ENCODE measurements around the gene NDUFB1. TPM values are rescaled to one million over a fixed set of nuclear protein-coding genes. Genes with fewer than 3 reads are reported as not detected.
A peak's percentile ranks its signal among the peaks of the same experiment; 100 is the strongest.

The NDUFB1 gene
- total and polyA plus RNA-seq, 2 of the 4 experiments (the other 2 are of a cell fraction) = 32.1 to 333 TPM

GRCh38 chr14:92103363-92103989, 18.0 kb downstream of the NDUFB1 start:
- CTCF ChIA-PET = interaction anchor here (0.6 kb wide), 1 partner anchor 38 kb away, joined by 4 read pairs; no protein-coding TSS in a partner anchor
- no peak overlapping the region for H3K9ac ChIP-seq (ENCODE audit: low read depth, low read length)
- TF ChIP-seq ELK1 (IDR thresholded peaks at IDR 0.05; ENCODE audit: borderline replicate concordance, low read depth, low read length) = no peak
- TF ChIP-seq CEBPB (IDR thresholded peaks at IDR 0.05; ENCODE audit: low read depth, low read length) = no peak
- no peak for TF ChIP-seq RAD21 (IDR thresholded peaks at IDR 0.05; ENCODE audit: low read length)
- no peak for TF ChIP-seq CHD1 (IDR thresholded peaks at IDR 0.05; ENCODE audit: low read depth, low read length)
- no peak for TF ChIP-seq USF2 (IDR thresholded peaks at IDR 0.05; ENCODE audit: low read depth, low read length)
- intact Hi-C loops (cut with micrococcal nuclease) = loop anchor here (10.0 kb wide), 1 partner anchor 159 kb away; the partner anchor contains the start of gene FBLN5
- H2AK9ac ChIP-seq (replicated peaks; ENCODE audit: low read depth, low read length, poor library complexity) = no peak overlapping the region
- 0 out of 2 replicates have a peak overlapping the region, but pooled peaks have one; percentile 46 for H3K23ac ChIP-seq (ENCODE audit: low read depth, low read length)
- H3K4me2 ChIP-seq (ENCODE audit: low read depth, low read length) = peak overlapping the region; percentile 24; the same call in 1 of the 2 replicates
- dilution Hi-C loops (cut with HindIII; ENCODE audit: low sequenced_read_pairs, unreplicated experiment) = no loop called here
- BruUV-seq (replicated peaks) = no TSS peak
- no peak overlapping the region; the same call in 1 of the 2 replicates for H3K14ac ChIP-seq (replicated peaks; ENCODE audit: low read depth, low read length)
- H3K79me1 ChIP-seq (ENCODE audit: low read depth in 1 of 2, low read length in 2 of 2) = peaks cover 24 to 45% of the 10 kb centered on the region in 2 experiments
- 93% methylated on average over 6 of the region's 7 CpGs; no CpG with 5 or more reads in 1 of the 2 experiments for WGBS, 2 experiments (ENCODE audit: extremely low coverage in 2 of 2, insufficient read length in 1 of 2)
- peaks cover 13% of the 10 kb centered on the region for H3K9me1 ChIP-seq (ENCODE audit: insufficient read depth, low read length)
- H4K5ac ChIP-seq (ENCODE audit: low read depth, low read length) = no peak overlapping the region
- no peak overlapping the region for H4K91ac ChIP-seq (ENCODE audit: insufficient read depth, low read depth, low read length)
- no peaks in the 10 kb centered on the region; the same call in 1 of the 2 replicates for H4K20me1 ChIP-seq (ENCODE audit: insufficient read depth, low read length)
- POLR2A ChIA-PET (ENCODE audit: unreplicated experiment) = no interaction called here
- no peaks in the 10 kb centered on the region for H3K27me3 ChIP-seq (ENCODE audit: control insufficient read depth, insufficient read depth, low read length)
- H2BK15ac ChIP-seq (ENCODE audit: low read depth, low read length) = no peak overlapping the region
- peaks cover 7% of the 10 kb centered on the region; the same call in 1 of the 2 replicates for H3K4me1 ChIP-seq (ENCODE audit: control insufficient read depth, insufficient read depth, low read length)
- H3K4me3 ChIP-seq (ENCODE audit: insufficient read depth, low read depth, low read length) = no peak overlapping the region
- in situ Hi-C loops (cut with MboI; ENCODE audit: low sequenced_read_pairs) = no loop called here
- no peak overlapping the region for H2AK5ac ChIP-seq (ENCODE audit: low read depth, low read length)
- H2AFZ ChIP-seq (replicated peaks; ENCODE audit: low read length, poor library complexity) = no peak overlapping the region
- H4K8ac ChIP-seq (ENCODE audit: low read depth in 2 of 2, low read length in 2 of 2) = 0 out of 4 replicates have a peak overlapping the region, but pooled peaks of 1 of the 2 experiments have one; percentile 17
- no peaks in the 10 kb centered on the region for H3K9me3 ChIP-seq (ENCODE audit: control insufficient read depth, insufficient read depth, low read length)
- no peak for ATAC-seq (ENCODE audit: low read depth)
- no peak overlapping the region; the same call in 1 of the 2 replicates for H3K18ac ChIP-seq (ENCODE audit: low read depth, low read length)
- H3K56ac ChIP-seq (ENCODE audit: extremely low read depth, insufficient read depth, low read length) = no peak overlapping the region
- H2BK20ac ChIP-seq (ENCODE audit: low read depth, low read length) = no peak overlapping the region; the same call in 1 of the 2 replicates
- DNase-seq = no peak
- no peak overlapping the region for H2BK120ac ChIP-seq (ENCODE audit: low read depth, low read length)
- peak overlapping the region; percentile 35; the same call in 1 of the 2 replicates for H3K4ac ChIP-seq (ENCODE audit: low read depth, low read length)
- H2BK5ac ChIP-seq (ENCODE audit: low read depth, low read length, poor library complexity, severe bottlenecking) = no peak overlapping the region
- H3K36me3 ChIP-seq (ENCODE audit: control insufficient read depth, insufficient read depth, low read length) = no peaks in the 10 kb centered on the region
- peak overlapping the region; percentile 39; the same call in 1 of the 2 replicates for H3K27ac ChIP-seq (ENCODE audit: insufficient read depth, low read length)

All from IMR-90 (cell line).